Cardiac muscle cell (in vitro differentiated cells and primary cell): ENCODE measurements around the gene NUAK1. TPM values are rescaled to one million over a fixed set of nuclear protein-coding genes. Genes with fewer than 3 reads are reported as not detected.

Experiments
- DNase-seq, 2 donors: peaks; one replicate each; pipeline versions ENCODE4 v3.0.0 to v3.0.0-alpha.2; 2010 to 2017; ENCODE audit warnings: low read depth in 1 of 2, low spot score in 1 of 2
- H3K27ac ChIP-seq: fragments of 200-600 bp; sonication (generic); 2 replicates; pipeline ENCODE4 v1.5.1; 2016
- H3K27me3 ChIP-seq: fragments of 200-600 bp; sonication (generic); 2 replicates; pipeline ENCODE4 v1.6.0; 2016; ENCODE audit warnings: control low read depth
- H3K36me3 ChIP-seq: fragments of 200-600 bp; sonication (generic); 2 replicates; pipeline ENCODE4 v1.5.1; 2016; ENCODE audit warnings: control low read depth
- H3K4me1 ChIP-seq: fragments of 200-600 bp; sonication (generic); 2 replicates; pipeline ENCODE4 v1.8.1; 2017; ENCODE audit warnings: low read depth, mild to moderate bottlenecking, mixed run types
- H3K4me3 ChIP-seq: fragments of 200-600 bp; sonication (generic); 2 replicates; pipeline ENCODE4 v1.5.1; 2016; ENCODE audit warnings: mild to moderate bottlenecking
- H3K9me3 ChIP-seq: fragments of 200-600 bp; sonication (generic); 2 replicates; pipeline ENCODE4 v1.5.1; 2017; ENCODE audit warnings: low read depth, mild to moderate bottlenecking, control low read depth
- CTCF ChIP-seq: IDR thresholded peaks from 2 replicates; pipeline ENCODE4 v1.5.1; 2012; ENCODE audit warnings: low read depth, mild to moderate bottlenecking, low read length
- polyA plus RNA-seq: library from polyadenylated mRNA; unstranded; fragments of >200 nt; fragmentation: Nextera tagmentation; extraction: Ambion mirVana; gene quantifications from 2 replicates; pipeline ENCODE4 v1.2.1, GENCODE V29; 2016
- total RNA-seq: library from RNA; depleted of rRNA; stranded (reverse); fragments of >200 nt; gene quantifications from 2 replicates; pipeline ENCODE4 v1.2.3, GENCODE V29; 2016

Gene NUAK1
- total and polyA plus RNA-seq, 2 experiments from 2014 or later, result 2.9 to 7.2 TPM

- H3K36me3 ChIP-seq, result no peaks in the 10 kb centered on the region
- H3K4me1 ChIP-seq, result no peaks in the 10 kb centered on the region
- DNase-seq, result no peak
- H3K9me3 ChIP-seq, result no peaks in the 10 kb centered on the region
- no peaks in the 10 kb centered on the region for H3K27me3 ChIP-seq
- no peak for TF ChIP-seq CTCF
- no peak overlapping the region for H3K4me3 ChIP-seq
- H3K27ac ChIP-seq, result no peak overlapping the region
Observed at GRCh38 chr12:106051853-106052531, 86.8 kb downstream of the NUAK1 start.

GRCh38 chr12:106049546-106049945 is 89.2 kb downstream of the NUAK1 start:
- no peaks in the 10 kb centered on the region for H3K4me1 ChIP-seq
- no peak overlapping the region for H3K27ac ChIP-seq
- no peaks in the 10 kb centered on the region for H3K36me3 ChIP-seq
- no peaks in the 10 kb centered on the region for H3K27me3 ChIP-seq
- H3K4me3 ChIP-seq, result no peak overlapping the region
- no peak for DNase-seq
- no peak for TF ChIP-seq CTCF
- no peaks in the 10 kb centered on the region for H3K9me3 ChIP-seq

GRCh38 chr12:106049105-106049504 is 89.6 kb downstream of the NUAK1 start:
- DNase-seq, result no peak
- no peaks in the 10 kb centered on the region for H3K9me3 ChIP-seq
- TF ChIP-seq CTCF, result no peak
- no peaks in the 10 kb centered on the region for H3K27me3 ChIP-seq
- no peak overlapping the region for H3K4me3 ChIP-seq
- H3K36me3 ChIP-seq, result no peaks in the 10 kb centered on the region
- no peaks in the 10 kb centered on the region for H3K4me1 ChIP-seq
- H3K27ac ChIP-seq, result no peak overlapping the region

- no peak for TF ChIP-seq CTCF
- Histone ChIP-seq H3K27me3 (no peaks in the 10 kb centered on the region), H3K4me1 (no peaks in the 10 kb centered on the region), H3K4me3 (no peak overlapping the region), H3K27ac (no peak overlapping the region), H3K36me3 (no peaks in the 10 kb centered on the region), H3K9me3 (no peaks in the 10 kb centered on the region)
- DNase-seq, result no peak
Observed at GRCh38 chr12:106048676-106049075, 90.1 kb downstream of the NUAK1 start.

- no peaks in the 10 kb centered on the region for H3K27me3 ChIP-seq
- no peak overlapping the region for H3K4me3 ChIP-seq
- no peaks in the 10 kb centered on the region for H3K4me1 ChIP-seq
- DNase-seq, result no peak
- H3K9me3 ChIP-seq, result no peaks in the 10 kb centered on the region
- no peak overlapping the region for H3K27ac ChIP-seq
- no peaks in the 10 kb centered on the region for H3K36me3 ChIP-seq
- TF ChIP-seq CTCF, result no peak
Observed at GRCh38 chr12:106048016-106048415, 90.7 kb downstream of the NUAK1 start.

GRCh38 chr12:106046947-106047346 is 91.8 kb downstream of the NUAK1 start:
- no peak overlapping the region for H3K4me3 ChIP-seq
- H3K36me3 ChIP-seq, result no peaks in the 10 kb centered on the region
- no peak for TF ChIP-seq CTCF

More at GRCh38 chr12:106046947-106047346, 91.8 kb downstream of the NUAK1 start:
- H3K27ac ChIP-seq, result no peak overlapping the region
- no peaks in the 10 kb centered on the region for H3K27me3 ChIP-seq
- H3K9me3 ChIP-seq, result no peaks in the 10 kb centered on the region
- no peaks in the 10 kb centered on the region for H3K4me1 ChIP-seq
- no peak for DNase-seq
